K562 (cell line): ENCODE measurements around the gene WDR18. TPM values are rescaled to one million over a fixed set of nuclear protein-coding genes. Genes with fewer than 3 reads are reported as not detected.

ENCODE experiments used
- ASH1L ChIP-seq: fragments of 450-650 bp; IDR thresholded peaks from 2 replicates; pipeline ENCODE4 v1.6.1; 2018; ENCODE audit warnings: borderline replicate concordance, mild to moderate bottlenecking, low read depth; ENCODE audit not compliant: partially characterized antibody
- CBFB ChIP-seq: sonication (generic); formaldehyde crosslinking; IDR thresholded peaks from 2 replicates; pipeline ENCODE4 v1.4.0; 2020; ENCODE audit warnings: mild to moderate bottlenecking, missing genetic modification reagents
- CBX1 ChIP-seq: sonication (generic); IDR thresholded peaks from 2 replicates; pipeline ENCODE4 v1.6.1; 2016; ENCODE audit warnings: antibody characterized with exemption, low read depth, mild to moderate bottlenecking
- CC2D1A ChIP-seq: fragments of 450-650 bp; IDR thresholded peaks from 2 replicates; pipeline ENCODE4 v1.6.1; 2017; ENCODE audit warnings: mild to moderate bottlenecking
- GABPB2 ChIP-seq: fragments of 250-450 bp; sonication (Bioruptor Pico); conservative IDR thresholded peaks from 2 replicates; pipeline ENCODE4 v1.5.1; 2021; ENCODE audit warnings: mild to moderate bottlenecking
- HCFC1 ChIP-seq: IDR thresholded peaks from 2 replicates; pipeline ENCODE4 v1.6.1; 2012; ENCODE audit warnings: low read depth, low read length, improper control_type of control experiment
- HDGF ChIP-seq: fragments of 450-650 bp; IDR thresholded peaks from 2 replicates; pipeline ENCODE4 v1.6.1; 2016
- HOMEZ ChIP-seq: fragments of 250-450 bp; sonication (Bioruptor Pico); IDR thresholded peaks from 2 replicates; pipeline ENCODE4 v1.4.0; 2020; ENCODE audit warnings: mild to moderate bottlenecking, moderate library complexity
- L3MBTL2 ChIP-seq: fragments of 450-650 bp; IDR thresholded peaks from 2 replicates; pipeline ENCODE4 v1.6.1; 2016; ENCODE audit warnings: mild to moderate bottlenecking, moderate library complexity
- LCOR ChIP-seq: sonication (generic); formaldehyde crosslinking; IDR thresholded peaks from 2 replicates; pipeline ENCODE4 v1.8.0; 2022; ENCODE audit warnings: mild to moderate bottlenecking, missing genetic modification reagents
- MAZ ChIP-seq, 2 experiments: fragments of 450-650 bp in 1 of 2; sonication (generic) in 1 of 2; formaldehyde crosslinking; IDR thresholded peaks in 1 of 2; conservative IDR thresholded peaks in 1 of 2; 2 replicates each; pipeline versions ENCODE4 v1.4.0 to v1.5.0; 2020; ENCODE audit warnings: mild to moderate bottlenecking in 1 of 2, missing genetic modification reagents in 1 of 2
- NR2C2 ChIP-seq, 2 experiments: fragments of 200-800 bp in 1 of 2; sonication (Bioruptor generic) in 1 of 2; sonication (generic) in 1 of 2; formaldehyde crosslinking in 1 of 2; IDR thresholded peaks; 2 replicates each; pipeline versions ENCODE4 v1.6.1 to v1.8.0; 2016 to 2022; ENCODE audit warnings: mild to moderate bottlenecking in 1 of 2, missing compliant biosample characterization in 1 of 2, missing genetic modification characterization in 1 of 2, missing genetic modification reagents in 1 of 2
- SMAD1 ChIP-seq: fragments of 150-350 bp; IDR thresholded peaks from 2 replicates; pipeline ENCODE4 v1.6.1; 2014; ENCODE audit warnings: low read length, low read depth; ENCODE audit not compliant: partially characterized antibody
- SMC3 ChIP-seq: conservative IDR thresholded peaks from 2 replicates; pipeline ENCODE4 v1.6.1; 2011; ENCODE audit warnings: low read depth, low read length, improper control_type of control experiment; ENCODE audit not compliant: insufficient read depth
- ZBED1 ChIP-seq: IDR thresholded peaks from 2 replicates; pipeline ENCODE4 v1.6.1; 2014
- ZFP30 ChIP-seq: fragments of 250-450 bp; sonication (Bioruptor Pico); IDR thresholded peaks from 2 replicates; pipeline ENCODE4 v1.8.0; 2022; ENCODE audit warnings: moderate library complexity, mild to moderate bottlenecking, inconsistent platforms, borderline replicate concordance
- ZNF561 ChIP-seq: fragments of 450-650 bp; formaldehyde crosslinking; conservative IDR thresholded peaks from 2 replicates; pipeline ENCODE4 v1.4.0; 2020; ENCODE audit warnings: mild to moderate bottlenecking, moderate library complexity
- polyA plus RNA-seq, 8 experiments: library from polyadenylated mRNA; depleted of rRNA in 4 of 8; stranded (reverse) in 5 of 8; unstranded in 3 of 8; fragments of >200 nt; fragmentation: Nextera tagmentation in 2 of 8; fragmentation: Illumina TruSeq in 1 of 8; extraction: Ambion mirVana in 2 of 8; extraction: Trizol in 1 of 8; gene quantifications; 2 replicates each; pipeline versions ENCODE4 v1.2.1 to v1.2.3, GENCODE V29; 2011 to 2014; ENCODE audit warnings: inconsistent platforms in 1 of 8, missing spikeins in 1 of 8
- total RNA-seq, 7 experiments: library from RNA; depleted of rRNA in 6 of 7; stranded (reverse); fragments of >200 nt in 6 of 7; fragmentation: Illumina TruSeq in 2 of 7; extraction: Trizol in 2 of 7; gene quantifications; 2 replicates each; pipeline versions ENCODE4 v1.2.1 to v1.2.3, GENCODE V29; 2011 to 2021; ENCODE audit warnings: low replicate concordance in 1 of 7
- TF ChIP-seq, protein P1 (sequence below), 2 experiments: fragments of 450-650 bp in 1 of 2; sonication (generic) in 1 of 2; formaldehyde crosslinking in 1 of 2; IDR thresholded peaks; 2 replicates each; pipeline versions ENCODE4 v1.7.1 to v1.9.0; 2016 to 2022; ENCODE audit warnings: inconsistent platforms in 1 of 2, mild to moderate bottlenecking in 1 of 2, missing genetic modification reagents in 1 of 2

WDR18 gene
- total and polyA plus RNA-seq, 9 of the 15 experiments (the other 6 are each of a cell fraction or from before 2014, with no cell fraction given): 0.65 to 181 (median 30.1) TPM

- TF ChIP-seq ZFP30 (CRISPR knock-in tag): no peak
- TF ChIP-seq, protein P1, sequence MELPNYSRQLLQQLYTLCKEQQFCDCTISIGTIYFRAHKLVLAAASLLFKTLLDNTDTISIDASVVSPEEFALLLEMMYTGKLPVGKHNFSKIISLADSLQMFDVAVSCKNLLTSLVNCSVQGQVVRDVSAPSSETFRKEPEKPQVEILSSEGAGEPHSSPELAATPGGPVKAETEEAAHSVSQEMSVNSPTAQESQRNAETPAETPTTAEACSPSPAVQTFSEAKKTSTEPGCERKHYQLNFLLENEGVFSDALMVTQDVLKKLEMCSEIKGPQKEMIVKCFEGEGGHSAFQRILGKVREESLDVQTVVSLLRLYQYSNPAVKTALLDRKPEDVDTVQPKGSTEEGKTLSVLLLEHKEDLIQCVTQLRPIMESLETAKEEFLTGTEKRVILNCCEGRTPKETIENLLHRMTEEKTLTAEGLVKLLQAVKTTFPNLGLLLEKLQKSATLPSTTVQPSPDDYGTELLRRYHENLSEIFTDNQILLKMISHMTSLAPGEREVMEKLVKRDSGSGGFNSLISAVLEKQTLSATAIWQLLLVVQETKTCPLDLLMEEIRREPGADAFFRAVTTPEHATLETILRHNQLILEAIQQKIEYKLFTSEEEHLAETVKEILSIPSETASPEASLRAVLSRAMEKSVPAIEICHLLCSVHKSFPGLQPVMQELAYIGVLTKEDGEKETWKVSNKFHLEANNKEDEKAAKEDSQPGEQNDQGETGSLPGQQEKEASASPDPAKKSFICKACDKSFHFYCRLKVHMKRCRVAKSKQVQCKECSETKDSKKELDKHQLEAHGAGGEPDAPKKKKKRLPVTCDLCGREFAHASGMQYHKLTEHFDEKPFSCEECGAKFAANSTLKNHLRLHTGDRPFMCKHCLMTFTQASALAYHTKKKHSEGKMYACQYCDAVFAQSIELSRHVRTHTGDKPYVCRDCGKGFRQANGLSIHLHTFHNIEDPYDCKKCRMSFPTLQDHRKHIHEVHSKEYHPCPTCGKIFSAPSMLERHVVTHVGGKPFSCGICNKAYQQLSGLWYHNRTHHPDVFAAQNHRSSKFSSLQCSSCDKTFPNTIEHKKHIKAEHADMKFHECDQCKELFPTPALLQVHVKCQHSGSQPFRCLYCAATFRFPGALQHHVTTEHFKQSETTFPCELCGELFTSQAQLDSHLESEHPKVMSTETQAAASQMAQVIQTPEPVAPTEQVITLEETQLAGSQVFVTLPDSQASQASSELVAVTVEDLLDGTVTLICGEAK (IDR thresholded peaks at IDR 0.05): no peak
- TF ChIP-seq, protein P1 (CRISPR knock-in tag; IDR thresholded peaks at IDR 0.05): no peak
- no peak for TF ChIP-seq HCFC1
- no peak for TF ChIP-seq L3MBTL2
- no peak for TF ChIP-seq NR2C2 (CRISPR knock-in tag; IDR thresholded peaks at IDR 0.05)
- TF ChIP-seq NR2C2 (tag; IDR thresholded peaks at IDR 0.05): no peak
- no peak; the same call in 1 of the 2 replicates for TF ChIP-seq CBX1
- TF ChIP-seq HDGF: no peak
- TF ChIP-seq CBFB (CRISPR knock-in tag): no peak
- TF ChIP-seq SMAD1: no peak
- no peak for TF ChIP-seq LCOR (CRISPR knock-in tag)
- TF ChIP-seq ZNF561 (CRISPR knock-in tag): no peak
- TF ChIP-seq CC2D1A: no peak
- TF ChIP-seq ASH1L: no peak
- TF ChIP-seq ZBED1: no peak
- peak; percentile 36 to 45; a peak in 2 of 4 replicates for TF ChIP-seq MAZ (CRISPR knock-in tag; conservative IDR thresholded peaks at IDR 0.05 in 1 of 2, IDR thresholded peaks at IDR 0.05 in 1 of 2)
- no peak for TF ChIP-seq GABPB2 (CRISPR knock-in tag)
- no peak for TF ChIP-seq SMC3
- no peak for TF ChIP-seq HOMEZ (CRISPR knock-in tag)
Measured at GRCh38 chr19:952680-953444, 31.3 kb upstream of the WDR18 start (continued).
